GM18502 (cell line): ENCODE data around the gene GLUD1.
"Not testable (repeated sequence)": the region's sequence is repeated elsewhere in the genome, so short reads cannot be mapped to it uniquely, and the experiment has no call there.

ENCODE experiments used
- ATAC-seq: cut with Tn5 transposase; IDR thresholded peaks from one replicate; pipeline ENCODE4 v1.9.1; 2021; ENCODE audit warnings: mild to moderate bottlenecking; ENCODE audit not compliant: unreplicated experiment, poor library complexity

The GLUD1 gene

GRCh38 chr10:87092376-87092860 is 2.2 kb downstream of the GLUD1 start:
- no peak for ATAC-seq

DNA sequence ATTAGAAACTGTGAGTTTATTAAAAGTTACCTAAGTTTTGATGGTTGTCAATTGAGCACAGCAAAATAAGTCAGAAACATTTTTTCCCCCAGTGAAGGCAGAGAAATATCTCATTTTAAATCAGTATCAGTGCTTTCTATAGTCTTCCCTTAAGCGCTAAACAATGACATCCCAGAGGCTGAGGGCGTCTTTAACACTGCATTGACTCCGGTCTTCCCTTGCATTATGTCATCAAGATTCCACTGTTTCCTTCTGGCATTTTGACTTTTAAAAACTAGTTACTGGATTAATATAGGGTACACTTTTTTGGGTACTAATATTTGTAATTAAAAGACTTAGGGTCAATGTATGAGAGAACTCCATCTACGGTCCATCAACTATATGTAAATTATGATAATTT is 3.9 kb downstream of the GLUD1 start:
- no peak for ATAC-seq

- ATAC-seq: no peak
Observed at GRCh38 chr10:87089746-87090145, 4.9 kb downstream of the GLUD1 start.

GRCh38 chr10:87085537-87085936 is 9.1 kb downstream of the GLUD1 start:
- ATAC-seq: no peak

- peak; percentile 71 for ATAC-seq
Observed at GRCh38 chr10:87084291-87084782, 10.3 kb downstream of the GLUD1 start.

DNA sequence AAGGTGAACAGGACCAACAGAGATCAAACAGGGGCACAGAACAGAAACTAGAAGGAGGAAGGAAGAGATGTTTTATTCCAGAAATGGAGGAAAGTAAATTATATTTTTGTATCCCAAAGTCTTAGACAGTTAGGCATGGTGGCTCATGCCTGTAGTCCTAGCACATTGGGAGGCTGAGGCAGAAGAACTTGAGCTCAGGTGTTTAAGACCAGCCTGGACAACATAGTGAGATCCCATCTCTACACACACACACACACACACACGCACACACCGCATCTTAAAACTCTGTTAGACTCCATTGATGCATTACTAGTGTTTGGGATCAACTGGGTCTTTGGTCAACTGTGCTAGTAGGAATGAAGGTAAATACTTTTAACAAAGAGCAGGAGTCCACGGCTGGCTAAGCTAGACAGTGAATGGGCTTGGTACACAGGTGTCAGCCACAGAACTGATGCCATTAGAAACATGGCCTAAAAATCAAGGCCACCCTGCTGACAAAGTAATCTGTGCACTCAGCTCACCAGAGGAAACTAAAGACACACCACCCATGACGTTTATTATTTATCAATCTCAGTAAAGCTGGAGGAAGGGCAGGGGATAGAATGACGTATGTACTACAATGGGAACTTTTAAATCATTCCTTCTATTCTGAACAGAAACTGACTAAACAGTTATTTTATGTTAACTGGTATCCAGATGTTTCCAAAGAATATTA is 10.9 kb downstream of the GLUD1 start:
- peak; percentile 44 for ATAC-seq

DNA sequence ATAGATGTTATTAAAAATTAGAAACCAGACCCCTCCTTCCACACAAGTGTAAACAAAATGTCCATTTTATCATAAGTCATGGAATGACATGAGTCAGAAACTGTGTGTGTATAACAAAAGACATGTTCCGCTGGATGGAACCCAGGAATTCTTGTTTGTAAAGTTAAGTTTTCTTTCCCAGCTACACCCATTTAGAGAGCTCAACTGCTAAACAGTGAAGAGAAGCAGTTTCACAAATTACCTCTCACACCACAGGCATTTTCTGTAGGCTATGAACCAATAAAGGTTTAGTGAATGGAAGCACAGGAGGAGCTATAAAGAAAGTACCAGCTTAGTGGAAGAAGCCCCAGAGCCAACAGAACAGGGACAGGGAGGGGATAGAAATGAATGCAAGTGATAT is 12.4 kb downstream of the GLUD1 start:
- not testable (repeated sequence) for ATAC-seq

DNA sequence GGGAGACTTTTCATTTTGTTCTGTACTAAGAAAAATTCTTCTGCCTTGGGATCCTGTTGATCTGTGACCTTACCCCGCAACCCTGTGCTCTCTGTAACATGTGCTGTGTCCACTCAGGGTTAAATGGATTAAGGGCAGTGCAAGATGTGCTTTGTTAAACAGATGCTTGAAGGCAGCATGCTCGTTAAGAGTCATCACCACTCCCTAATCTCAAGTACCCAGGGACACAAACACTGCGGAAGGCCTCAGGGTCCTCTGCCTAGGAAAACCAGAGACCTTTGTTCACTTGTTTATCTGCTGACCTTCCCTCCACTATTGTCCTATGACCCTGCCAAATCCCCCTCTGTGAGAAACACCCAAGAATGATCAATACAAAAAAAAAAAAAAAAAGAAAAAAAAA is 13.1 kb downstream of the GLUD1 start:
- ATAC-seq: not testable (repeated sequence)

DNA sequence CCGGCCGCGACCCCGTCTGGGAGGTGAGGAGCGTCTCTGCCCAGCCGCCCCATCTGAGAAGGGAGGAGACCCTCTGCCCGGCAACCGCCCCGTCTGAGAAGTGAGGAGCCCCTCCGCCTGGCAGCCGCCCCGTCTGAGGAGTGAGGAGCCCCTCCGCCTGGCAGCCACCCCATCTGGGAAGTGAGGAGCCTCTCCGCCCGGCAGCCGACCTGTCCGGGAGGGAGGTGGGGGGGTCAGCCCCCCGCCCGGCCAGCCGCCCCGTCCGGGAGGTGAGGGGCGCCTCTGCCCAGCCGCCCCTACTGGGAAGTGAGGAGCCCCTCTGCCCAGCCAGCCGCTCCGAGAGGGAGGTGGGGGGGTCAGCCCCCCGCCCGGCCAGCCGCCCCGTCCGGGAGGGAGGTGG is 14.0 kb downstream of the GLUD1 start:
- ATAC-seq: not testable (repeated sequence)

DNA sequence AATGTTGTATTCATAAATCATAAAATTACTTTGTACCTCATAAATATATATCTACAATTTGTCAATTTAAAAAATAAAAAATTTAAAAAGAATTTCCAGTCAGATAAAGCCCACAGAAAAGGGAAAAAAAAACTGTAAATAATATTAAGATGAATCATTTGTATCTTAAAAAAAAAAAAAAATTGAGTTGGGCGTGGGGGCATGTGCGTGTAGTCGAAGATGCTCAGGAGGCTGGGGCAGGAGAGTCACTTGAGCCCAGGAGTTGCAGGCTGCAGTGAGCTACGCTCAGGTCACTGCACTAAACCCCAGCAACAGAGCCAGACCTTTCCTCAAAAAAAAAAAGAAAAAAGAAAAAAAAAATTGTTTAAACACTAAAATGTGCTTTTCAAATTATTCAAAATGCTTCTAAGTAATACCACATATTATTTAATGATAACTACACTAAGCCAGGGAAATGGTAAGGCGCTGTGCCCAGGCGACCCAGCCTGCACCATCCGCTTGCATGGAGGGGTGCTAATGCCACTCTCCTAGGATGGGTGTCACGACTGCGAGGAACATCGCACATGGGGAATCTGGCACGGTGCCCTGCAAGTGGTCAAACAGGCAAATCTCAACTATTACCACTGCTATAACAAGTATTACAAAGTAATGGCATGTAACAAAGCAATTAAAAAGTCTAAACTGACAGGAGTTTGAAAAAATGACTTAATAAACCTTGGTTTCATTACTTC is 15.4 kb downstream of the GLUD1 start:
- ATAC-seq: no peak

DNA sequence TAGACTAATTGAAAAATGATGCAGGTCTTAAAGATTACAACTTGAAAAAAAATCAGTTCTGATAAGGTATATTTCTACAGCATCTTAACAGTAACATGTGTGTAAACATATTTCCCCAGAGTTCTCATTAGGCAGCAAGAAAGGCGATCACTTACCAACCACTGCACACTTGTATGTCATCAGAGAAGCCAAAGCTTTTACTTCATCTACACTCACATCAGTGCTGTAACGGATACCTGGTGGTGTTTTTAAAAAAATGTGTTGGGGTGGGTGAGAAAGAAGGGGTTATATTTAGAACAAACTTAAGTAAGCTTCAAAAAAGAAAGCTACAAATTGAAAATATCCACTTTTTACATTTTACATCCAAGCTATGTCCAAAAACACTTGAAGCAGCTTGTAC is 18.2 kb downstream of the GLUD1 start:
- not testable (repeated sequence) for ATAC-seq

DNA sequence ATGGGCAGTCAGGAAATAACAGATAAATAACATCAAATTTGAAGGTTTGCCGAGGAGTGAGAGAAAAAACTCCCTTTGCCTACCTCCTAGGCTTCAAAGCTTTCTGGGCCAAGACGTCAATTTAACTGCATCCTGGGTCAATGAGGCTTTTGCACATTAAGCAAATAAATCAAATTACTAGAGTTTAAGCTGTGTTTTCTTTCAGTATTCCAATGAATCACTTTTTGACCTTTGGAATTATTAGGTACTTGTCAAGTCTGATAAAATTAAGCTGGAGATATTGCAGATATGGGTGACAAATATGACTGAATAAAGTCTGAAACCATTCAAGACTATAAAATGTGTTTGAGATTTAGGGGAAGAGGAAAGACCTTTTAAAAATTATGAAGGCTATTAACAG is 22.2 kb downstream of the GLUD1 start:
- ATAC-seq: no peak

GRCh38 chr10:87068281-87068680 is 26.4 kb downstream of the GLUD1 start:
- ATAC-seq: no peak

GRCh38 chr10:87066865-87067264 is 27.8 kb downstream of the GLUD1 start:
- no peak for ATAC-seq

DNA sequence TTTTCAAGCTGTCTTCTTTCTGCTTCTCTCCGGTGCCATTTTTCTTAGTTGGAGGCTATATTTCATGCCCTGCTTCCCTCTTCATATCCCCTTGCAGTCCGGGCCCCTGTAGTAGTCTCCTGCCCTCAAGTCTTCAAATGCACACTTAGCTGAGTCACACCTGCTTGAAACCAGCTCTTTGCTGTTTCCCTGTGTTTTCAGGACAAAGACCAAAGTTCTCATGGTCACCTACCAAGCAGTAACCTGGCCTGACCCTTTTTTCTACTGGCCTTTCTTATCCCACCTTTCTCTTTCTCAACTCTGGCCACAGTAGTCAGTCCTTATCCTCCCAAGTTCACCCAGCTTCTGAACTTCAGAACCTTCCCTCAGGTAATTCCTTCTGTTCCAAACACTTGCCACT is 28.5 kb downstream of the GLUD1 start:
- no peak for ATAC-seq

DNA sequence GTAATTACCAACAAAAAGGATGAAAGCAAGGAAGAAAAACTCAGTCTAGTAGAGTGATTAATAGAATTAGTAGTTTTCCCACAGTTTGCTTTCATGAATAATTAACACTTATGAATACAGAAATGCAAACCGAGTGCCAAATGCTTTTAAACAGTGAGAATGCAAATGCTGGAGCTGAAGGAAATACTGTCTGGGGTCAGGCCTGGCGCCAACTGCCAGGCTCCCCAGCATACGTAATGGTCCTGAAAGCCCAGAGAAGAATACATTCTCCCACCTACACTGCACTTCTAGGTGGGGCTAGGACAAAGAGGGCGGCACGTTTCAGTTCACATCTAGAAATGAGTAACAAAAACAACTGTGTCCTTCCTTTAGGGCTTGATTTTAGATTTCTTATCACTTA is 30.0 kb downstream of the GLUD1 start:
- no peak for ATAC-seq

- ATAC-seq: no peak
Observed at GRCh38 chr10:87060280-87060928, 34.2 kb downstream of the GLUD1 start.

DNA sequence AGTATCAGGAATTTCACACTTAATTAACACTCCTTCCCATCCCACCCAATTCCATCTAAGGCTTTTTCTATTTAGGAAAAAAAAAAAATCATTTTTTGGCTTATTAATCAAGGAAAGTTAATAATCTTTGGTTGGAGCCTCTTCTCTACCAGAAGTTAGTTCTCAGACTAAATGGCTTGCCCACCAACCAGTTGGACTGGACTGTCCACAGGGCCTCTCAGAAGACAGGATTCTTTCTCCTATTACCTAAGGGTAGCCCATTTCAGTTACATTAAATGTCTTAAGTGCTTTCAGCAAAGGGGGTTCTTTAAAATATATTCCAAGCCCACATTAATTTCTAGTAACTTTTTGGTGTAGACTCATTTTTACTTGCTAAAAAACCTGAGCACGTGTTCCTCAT is 35.2 kb downstream of the GLUD1 start:
- ATAC-seq: no peak

DNA sequence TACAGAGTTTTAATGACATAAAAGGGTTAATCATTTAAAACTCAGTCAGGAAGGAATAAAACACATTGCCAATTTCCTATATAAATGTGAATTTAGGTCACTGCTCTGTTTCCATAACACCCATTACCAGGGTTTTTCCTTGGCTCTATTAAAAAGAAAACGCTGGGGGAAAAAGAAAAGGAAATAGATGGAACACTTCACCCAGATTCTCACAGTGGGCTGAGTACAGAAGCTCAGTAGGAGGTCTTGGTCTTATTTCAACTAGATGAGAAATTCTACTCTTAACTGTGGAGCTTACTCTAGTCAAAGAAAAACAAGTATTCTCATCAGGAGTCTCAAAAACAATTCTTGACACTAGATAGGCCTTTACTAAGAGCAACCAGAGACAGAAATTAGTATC is 36.5 kb downstream of the GLUD1 start:
- ATAC-seq: no peak

GRCh38 chr10:87054373-87055295 is 40.0 kb downstream of the GLUD1 start:
- ATAC-seq: peak; percentile 53
